GM12878 (cell line): Measurements from ENCODE around the gene RPS8. TPM values are rescaled to one million over a fixed set of nuclear protein-coding genes. Genes with fewer than 3 reads are reported as not detected.

Experiments
- BACH1 ChIP-seq: fragments of 450-650 bp; IDR thresholded peaks from 2 replicates; pipeline ENCODE4 v1.6.1; 2017; ENCODE audit warnings: mild to moderate bottlenecking, borderline replicate concordance
- GATAD2B ChIP-seq: fragments of 450-650 bp; conservative IDR thresholded peaks from 2 replicates; pipeline ENCODE4 v1.6.1; 2017; ENCODE audit warnings: low read depth, mild to moderate bottlenecking, moderate library complexity
- IKZF2 ChIP-seq, 2 experiments: fragments of 450-650 bp; IDR thresholded peaks; 2 replicates each; pipeline ENCODE4 v1.6.1; 2017; ENCODE audit warnings: mild to moderate bottlenecking in 2 of 2, moderate library complexity in 2 of 2
- KLF5 ChIP-seq: fragments of 450-650 bp; IDR thresholded peaks from 2 replicates; pipeline ENCODE4 v1.6.1; 2014; ENCODE audit warnings: mild to moderate bottlenecking; ENCODE audit not compliant: partially characterized antibody
- MTA2 ChIP-seq: fragments of 450-650 bp; IDR thresholded peaks from 2 replicates; pipeline ENCODE4 v1.6.1; 2016; ENCODE audit warnings: low read depth, mild to moderate bottlenecking, moderate library complexity
- PKNOX1 ChIP-seq: fragments of 450-650 bp; IDR thresholded peaks from 2 replicates; pipeline ENCODE4 v1.6.1; 2016; ENCODE audit warnings: mild to moderate bottlenecking
- polyA plus RNA-seq, 11 experiments: library from polyadenylated mRNA; depleted of rRNA in 4 of 11; unstranded in 6 of 11; stranded (reverse) in 5 of 11; fragments of >200 nt; fragmentation: Nextera tagmentation in 4 of 11; fragmentation: Illumina TruSeq in 1 of 11; extraction: Ambion mirVana in 4 of 11; extraction: Trizol in 1 of 11; gene quantifications; 1 replicate in 1 of 11; 2 replicates in 10 of 11; pipeline versions ENCODE4 v1.2.1 to v1.2.3, GENCODE V29; 2011 to 2016; ENCODE audit warnings: inconsistent platforms in 2 of 11, missing spikeins in 2 of 11, low read depth in 1 of 11
- total RNA-seq, 4 experiments: library from RNA; depleted of rRNA in 3 of 4; stranded (reverse); fragments of >200 nt in 3 of 4; fragmentation: Illumina TruSeq in 1 of 4; extraction: Trizol in 1 of 4; gene quantifications; 2 replicates each; pipeline versions ENCODE4 v1.2.1 to v1.2.3, GENCODE V29; 2013 to 2021
- TF ChIP-seq, protein P1 (sequence below): fragments of 450-650 bp; formaldehyde crosslinking; IDR thresholded peaks from 2 replicates; pipeline ENCODE4 v1.4.0; 2022; ENCODE audit warnings: mild to moderate bottlenecking, moderate library complexity

RPS8 gene
- total and polyA plus RNA-seq, 10 of the 15 experiments (the other 5 are each of a cell fraction or from before 2014, with no cell fraction given) = 1,296 to 3,461 (median 2,877) TPM

DNA sequence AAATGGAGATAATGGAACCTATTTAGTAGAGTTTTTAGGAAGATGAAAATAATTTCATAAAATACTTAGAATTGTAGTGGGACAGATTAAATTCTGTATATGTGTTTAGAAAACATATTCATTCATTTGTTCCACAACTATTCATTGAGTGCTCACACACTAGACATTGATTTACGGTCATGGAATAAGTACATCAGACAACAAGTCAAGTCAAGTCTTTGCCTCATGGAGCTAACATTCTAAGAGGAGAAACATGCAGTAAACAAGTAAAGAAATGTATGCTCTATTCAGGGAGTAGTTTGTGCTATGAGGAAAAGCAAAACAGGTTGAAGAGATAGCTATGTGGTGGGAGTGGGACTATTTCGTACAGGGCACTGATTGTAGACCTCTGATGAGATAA lies 42.0 kb downstream of the RPS8 start (continued):
- TF ChIP-seq GATAD2B = no peak
- no peak for TF ChIP-seq MTA2
- TF ChIP-seq, protein P1, sequence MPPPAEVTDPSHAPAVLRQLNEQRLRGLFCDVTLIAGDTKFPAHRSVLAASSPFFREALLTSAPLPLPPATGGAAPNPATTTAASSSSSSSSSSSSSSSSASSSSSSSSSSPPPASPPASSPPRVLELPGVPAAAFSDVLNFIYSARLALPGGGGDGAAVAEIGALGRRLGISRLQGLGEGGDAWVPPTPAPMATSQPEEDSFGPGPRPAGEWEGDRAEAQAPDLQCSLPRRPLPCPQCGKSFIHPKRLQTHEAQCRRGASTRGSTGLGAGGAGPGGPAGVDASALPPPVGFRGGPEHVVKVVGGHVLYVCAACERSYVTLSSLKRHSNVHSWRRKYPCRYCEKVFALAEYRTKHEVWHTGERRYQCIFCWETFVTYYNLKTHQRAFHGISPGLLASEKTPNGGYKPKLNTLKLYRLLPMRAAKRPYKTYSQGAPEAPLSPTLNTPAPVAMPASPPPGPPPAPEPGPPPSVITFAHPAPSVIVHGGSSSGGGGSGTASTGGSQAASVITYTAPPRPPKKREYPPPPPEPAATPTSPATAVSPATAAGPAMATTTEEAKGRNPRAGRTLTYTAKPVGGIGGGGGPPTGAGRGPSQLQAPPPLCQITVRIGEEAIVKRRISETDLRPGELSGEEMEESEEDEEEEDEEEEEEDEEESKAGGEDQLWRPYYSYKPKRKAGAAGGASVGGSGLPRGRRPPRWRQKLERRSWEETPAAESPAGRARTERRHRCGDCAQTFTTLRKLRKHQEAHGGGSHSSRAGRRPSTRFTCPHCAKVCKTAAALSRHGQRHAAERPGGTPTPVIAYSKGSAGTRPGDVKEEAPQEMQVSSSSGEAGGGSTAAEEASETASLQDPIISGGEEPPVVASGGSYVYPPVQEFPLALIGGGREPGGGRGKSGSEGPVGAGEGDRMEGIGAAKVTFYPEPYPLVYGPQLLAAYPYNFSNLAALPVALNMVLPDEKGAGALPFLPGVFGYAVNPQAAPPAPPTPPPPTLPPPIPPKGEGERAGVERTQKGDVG = no peak
- no peak for TF ChIP-seq IKZF2 (IDR thresholded peaks at IDR 0.05)
- no peak for TF ChIP-seq PKNOX1
- no peak for TF ChIP-seq BACH1
- TF ChIP-seq KLF5 = no peak
- TF ChIP-seq, all 136 proteins: peak for 0
